Stimulated activated CD4-positive, alpha-beta T cell treated with anti-CD3 and anti-CD28 coated beads, Interleukin-15, amount 100 ng/mL, for 1 hour (primary cell): ENCODE results near the gene TEX261.
A peak's percentile ranks its signal among the peaks of the same experiment; 100 is the strongest.

ENCODE experiments used
- DNase-seq, 2 donors: peaks; one replicate each; pipeline ENCODE4 v3.0.0-alpha.2; 2020; ENCODE audit warnings: low read depth in 1 of 2, low spot score in 1 of 2

TEX261 gene

DNA sequence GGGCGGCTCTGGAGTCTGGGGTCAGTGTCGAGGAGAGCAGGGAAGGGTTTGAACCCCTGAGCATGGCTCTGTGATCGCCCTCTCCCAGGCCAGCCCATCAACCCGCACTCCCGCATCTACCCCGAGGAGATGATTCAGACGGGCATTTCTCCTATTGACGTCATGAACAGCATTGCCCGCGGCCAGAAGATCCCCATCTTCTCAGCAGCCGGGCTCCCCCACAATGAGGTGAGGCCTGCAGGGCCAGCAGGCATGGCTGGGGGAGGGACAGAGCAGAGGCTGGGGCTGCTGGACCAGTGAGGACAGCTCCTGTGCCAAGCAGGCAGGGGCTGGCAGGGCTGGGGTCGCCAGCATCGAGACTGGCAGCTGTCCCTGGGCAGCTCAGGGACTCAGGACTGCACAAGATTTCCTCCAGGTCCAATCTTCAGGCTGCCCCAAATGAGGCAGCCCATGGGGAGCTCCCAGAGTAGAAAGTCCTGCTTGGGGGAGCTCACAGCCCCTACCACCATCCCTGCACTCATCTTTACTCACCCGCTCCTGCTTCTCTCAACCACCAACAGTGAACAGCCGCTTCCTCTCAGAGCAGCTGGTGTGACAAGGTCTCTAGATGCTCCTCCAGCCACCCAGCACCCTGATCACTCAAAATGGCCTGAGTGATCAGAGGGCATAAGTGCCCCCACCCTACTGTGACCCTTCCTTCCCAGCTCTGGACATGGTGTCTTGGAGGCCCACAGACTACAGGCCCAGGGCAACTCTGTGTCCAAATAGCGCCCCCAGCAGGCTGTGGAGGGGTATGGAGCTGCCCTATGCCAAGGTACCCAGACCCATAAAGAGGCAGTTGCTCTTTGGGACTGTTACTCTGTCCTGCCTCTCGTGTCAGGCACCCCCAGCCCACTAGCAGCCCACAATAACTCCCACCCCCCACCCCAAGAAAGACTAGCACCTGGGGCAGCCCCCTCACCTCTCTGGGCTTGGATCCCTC, 34.5 kb downstream of the TEX261 start:
- no peak for DNase-seq

DNA sequence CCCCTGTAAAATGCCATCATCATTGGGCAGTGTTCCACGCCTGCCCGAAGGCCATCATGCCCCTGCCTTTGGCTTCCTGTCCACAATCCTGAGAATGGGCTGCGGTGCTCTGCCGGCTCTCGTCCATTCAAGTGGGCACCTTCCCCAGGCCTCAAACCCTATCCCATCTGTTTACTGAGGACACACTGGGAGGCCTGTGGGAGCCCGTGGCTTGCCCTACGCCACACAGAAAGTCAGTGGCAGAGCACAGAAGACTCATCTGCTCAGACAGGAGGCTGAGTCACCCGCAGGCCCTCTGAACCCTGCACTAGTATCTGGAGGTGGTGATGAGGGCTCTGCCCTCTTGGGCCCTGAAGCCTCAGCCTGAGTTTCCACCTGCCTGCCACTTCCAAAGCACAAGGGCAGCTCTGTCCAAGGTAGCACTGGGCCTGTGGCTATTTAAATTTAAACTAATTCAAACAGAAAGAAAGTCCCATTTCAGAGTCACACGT, 35.4 kb downstream of the TEX261 start:
- no peak for DNase-seq

DNA sequence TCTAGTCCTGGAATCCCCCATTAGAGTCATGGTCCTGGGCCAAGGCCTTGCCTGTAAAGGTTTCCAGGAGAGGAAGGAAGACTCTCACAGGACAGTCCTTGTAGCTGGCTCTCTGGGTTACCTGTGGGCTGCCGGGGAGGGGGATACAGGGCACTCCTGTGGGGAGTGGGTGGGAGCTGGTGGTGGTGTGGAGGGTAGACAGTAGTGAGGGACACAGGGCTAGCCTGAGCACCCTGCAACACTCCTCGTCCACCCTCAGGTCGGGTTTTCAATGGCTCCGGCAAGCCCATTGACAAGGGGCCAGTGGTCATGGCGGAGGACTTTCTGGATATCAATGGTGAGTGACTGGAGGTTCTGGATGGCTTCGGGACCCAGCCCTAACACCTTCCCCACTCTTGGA, 35.9 kb downstream of the TEX261 start:
- DNase-seq, result no peak

DNA sequence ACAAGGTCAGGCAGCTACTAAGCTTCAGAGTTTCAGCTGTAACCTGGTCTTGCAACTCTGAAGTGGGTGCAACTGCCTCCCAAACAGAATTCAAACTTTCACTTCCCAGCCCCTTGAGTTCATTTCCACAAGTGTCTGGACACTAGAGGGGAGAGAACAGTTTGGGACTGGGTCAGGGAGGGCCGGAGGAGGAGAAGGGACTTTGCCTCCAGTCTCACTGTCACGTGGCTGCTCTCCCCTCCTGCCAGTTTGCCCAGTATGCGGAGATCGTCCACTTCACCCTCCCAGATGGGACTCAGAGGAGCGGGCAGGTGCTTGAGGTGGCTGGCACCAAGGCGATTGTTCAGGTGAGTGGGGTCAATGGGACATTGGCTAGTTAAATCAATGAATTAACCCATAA, 36.9 kb downstream of the TEX261 start:
- DNase-seq, result no peak

DNA sequence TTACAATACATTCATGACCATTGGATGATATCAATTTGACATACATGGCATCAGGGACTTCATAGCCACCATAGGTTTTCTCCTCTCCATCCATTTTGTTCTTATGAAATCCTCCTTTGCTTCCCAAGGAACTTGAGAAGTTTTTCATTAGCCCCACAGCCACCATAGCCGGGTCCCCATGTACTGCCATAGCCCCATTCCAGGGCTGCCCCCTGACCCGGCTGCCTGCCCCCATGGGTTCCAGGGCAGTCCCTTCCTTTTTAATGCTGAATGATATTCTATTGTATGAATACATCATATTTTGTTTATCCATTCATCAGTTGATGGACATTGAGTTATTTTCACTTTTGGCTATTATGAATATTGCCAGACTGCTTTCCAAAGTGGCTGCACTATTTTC, 38.5 kb downstream of the TEX261 start:
- DNase-seq, result no peak

DNA sequence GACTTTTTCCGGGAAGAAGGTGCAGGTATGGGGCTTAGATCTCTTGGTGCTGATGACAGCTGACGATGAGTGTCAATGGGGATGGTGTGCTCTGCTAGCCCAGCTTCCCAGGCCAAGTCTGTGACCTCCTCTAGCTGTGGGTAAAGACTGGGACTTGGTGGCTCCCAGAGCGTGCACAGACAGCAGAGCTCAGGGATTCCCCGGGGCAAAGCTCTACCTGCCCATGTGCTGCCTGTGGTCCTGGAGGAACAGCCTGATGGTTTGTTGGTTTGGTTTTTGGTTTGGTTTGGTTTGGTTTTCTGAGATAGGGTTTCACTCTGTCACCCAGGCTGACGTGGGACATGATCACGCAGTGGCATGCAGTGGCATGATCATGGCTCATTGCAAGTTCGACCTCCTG, 39.8 kb downstream of the TEX261 start:
- no peak for DNase-seq

DNA sequence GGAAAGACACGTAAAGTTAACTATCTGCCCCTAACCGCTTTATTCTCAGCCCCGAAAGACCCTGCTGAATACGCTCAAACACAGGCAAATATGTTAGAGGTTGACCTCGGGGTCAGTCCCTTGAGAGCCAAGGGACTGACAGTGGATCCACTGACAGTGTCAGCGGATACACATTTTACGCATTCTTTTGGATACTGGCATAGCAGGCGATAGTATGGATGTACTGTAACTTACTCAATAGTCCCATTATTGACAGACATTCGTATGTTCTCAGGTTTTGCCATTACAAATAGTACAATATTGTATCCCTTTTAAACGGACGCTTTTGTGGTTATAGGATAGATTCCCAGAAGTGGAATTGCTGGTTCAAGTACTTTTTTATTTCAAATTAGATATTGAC, 45.6 kb downstream of the TEX261 start:
- no peak for DNase-seq

DNA sequence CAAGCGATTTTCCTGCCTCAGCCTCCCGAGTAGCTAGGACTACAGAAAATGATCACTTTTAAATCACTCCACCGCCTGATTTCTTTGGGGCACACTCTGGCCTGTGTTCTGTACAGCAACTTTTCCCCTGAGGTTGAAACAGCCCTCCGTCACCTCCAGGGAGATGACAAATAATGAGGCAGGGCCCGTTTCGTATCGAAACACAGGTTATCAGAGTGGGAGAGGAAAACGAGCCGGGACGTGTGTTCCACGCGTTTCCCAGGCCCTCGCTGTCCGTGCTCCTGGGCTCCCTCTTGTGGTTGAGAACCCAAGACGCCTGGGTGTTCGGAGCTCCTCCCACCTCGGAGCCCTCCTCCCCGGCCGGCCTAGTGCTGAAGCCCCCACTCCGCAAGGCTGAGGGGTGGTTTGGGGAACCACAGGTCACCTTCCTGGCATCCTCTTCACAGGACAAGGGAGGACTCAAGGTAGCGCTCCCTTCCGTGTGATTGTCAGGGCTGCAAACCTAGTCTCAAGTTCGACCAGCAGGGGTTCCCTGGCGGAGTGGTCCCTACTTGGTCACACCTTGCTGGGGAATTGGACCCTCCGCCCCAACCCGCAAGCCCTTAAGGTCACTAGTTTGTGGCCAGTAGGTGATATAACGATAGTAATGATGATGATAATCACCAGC, 46.2 kb downstream of the TEX261 start:
- peak; percentile 53 to 62 for DNase-seq

DNA sequence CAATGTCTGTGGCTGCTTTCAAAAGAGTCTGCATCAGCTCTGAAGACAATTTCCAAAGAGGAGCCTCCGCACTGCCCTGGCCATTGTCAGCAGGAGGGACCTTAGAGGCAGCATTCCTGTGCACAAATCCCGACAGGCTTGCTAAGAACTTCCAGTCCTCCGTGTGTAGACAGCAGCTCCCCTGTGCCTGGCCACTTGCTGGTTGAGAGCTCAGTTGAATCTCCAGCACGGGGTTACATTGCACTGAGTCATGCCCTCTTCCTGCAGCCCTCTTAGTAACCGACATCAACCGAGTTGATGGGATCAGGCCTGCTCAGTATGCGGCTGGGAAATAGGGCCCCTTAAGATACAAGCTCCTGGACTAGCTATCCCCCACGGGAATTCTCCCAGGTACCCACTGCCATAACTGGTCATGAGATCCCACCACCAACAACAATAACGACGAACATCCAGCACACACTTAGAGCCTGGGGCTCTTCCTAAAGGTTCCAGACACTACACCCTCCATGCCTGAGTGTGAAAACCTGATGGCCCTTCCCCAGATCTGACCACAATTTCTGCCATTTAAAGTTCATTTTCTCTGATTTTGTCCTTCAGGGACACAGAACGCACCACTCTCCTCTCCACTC, 47.0 kb downstream of the TEX261 start:
- no peak for DNase-seq

DNA sequence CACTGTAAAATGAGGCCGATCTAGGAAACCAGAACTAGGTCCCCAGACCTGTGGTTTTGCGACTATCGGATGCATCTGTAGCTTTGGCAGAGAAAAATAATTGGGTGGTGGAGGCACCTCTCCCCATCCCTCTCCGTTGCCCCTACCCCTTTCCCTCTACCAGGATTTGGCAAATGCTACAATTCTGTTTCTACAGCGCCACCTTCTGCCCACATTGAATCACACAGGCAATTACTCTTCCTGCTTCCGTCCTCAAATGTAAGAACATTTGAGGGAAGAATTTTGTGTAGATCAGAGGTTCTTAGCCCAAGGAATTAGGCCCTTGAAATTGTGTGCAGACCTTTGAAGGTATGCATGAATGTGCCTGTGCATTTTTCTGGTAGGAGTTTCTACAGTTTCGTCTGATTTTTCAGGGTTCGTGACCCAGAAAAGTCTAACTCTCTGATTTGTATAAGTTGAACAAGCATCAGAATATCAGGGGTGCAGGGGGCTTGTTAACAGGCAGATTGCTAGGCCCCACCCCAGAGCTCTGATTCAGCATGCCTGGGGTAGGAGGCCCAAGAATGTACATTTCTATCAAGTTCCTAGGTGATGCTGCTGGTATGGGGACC, 47.7 kb downstream of the TEX261 start:
- DNase-seq, result no peak

DNA sequence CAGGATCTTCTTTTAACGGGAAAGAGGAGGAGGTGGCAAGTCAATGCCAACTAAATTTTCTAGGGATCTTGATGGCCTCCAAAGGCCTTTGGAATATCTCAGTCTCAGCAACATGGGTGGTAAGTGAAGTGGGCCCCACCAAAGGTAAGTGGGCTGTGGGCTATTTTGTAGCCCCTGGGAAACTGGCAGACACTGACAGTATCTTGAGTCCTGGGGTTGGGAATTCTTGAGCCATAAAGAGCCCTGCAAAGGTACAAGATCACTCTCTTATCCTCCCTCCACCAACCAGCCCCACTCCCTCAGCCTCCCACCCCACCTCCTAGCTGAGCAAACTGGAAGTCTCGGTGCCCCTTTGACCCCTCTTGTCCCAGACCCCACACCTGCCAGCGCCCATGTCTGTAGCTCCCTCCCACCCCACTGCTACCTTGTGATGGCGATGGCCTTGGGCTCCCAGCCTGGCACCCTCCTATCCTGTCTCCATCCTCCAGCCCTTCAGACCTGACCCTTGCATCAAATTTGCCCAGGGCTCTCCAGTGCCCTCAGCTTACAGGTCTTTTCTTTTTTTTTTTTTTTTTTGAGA, 50.5 kb downstream of the TEX261 start:
- no peak for DNase-seq

DNA sequence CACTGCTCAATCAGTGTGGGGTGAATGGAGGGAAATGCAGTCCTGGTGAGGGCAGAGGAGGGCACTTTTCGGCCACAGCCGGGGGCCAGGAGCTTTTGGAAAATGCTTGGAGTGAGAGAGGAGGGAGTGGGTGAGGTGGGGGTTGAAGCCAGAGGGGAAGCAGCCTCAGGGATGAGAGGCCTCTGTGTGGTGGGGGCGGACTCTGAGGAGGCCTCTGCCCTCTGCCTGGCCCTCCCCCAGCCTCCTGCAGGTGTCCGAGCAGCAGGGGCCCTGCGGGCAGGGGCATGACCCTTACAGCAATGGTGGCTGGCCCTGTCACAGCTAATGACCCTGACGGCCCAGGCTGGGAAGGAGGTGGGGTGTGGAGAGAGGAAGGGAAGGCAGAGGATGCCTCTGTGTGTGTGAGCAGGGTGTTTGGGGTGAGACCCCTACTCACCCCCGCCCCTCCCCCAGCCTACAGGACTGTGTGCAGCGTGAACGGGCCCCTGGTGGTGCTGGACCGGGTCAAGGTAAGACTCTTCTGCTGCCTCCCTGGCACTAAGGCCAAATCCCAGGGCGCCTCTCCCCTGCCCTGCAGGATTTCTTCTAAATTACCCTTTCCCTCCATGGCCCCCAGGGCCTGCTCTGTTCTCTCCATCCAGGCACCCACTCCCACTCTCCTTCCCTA, 51.3 kb downstream of the TEX261 start:
- DNase-seq, result no peak

DNA sequence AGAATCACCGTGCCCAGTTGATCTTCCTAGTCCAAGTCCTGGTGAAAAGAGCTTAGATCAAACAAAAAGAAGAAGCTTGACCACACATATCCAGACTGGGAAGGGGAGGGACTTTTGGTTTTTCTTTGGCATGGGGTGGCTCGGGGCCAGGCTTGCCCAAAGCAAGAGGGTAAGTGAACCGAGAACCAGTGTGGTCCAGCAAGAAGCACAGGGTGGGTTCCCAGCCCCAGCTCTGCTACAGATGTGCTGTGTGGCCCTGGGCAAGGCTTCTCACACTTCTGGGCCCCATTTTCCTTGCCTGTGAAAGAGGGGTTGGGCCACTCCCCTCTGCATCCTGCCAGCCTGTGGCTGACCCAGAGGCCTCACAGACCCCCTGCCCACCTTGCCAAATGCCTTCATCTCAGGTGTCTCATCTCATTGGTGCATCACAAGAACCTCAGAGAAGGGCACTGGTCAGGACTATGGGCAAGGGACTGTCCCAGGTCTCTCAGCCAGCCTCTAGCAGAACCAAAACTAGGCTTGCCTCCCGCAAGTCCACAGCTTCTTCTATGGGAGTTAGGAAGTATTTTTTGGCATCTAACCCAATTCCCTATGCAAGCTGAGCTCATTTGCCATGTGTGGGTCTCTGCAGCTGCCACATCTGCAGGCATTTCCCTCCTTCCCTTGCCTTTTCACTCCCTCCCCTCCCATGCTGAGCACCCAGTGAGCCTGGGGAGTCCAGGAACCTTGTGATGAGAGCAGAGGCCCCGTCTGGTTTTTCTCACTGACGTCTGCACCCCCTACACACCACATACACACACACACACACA, 52.1 kb downstream of the TEX261 start:
- no peak for DNase-seq

DNA sequence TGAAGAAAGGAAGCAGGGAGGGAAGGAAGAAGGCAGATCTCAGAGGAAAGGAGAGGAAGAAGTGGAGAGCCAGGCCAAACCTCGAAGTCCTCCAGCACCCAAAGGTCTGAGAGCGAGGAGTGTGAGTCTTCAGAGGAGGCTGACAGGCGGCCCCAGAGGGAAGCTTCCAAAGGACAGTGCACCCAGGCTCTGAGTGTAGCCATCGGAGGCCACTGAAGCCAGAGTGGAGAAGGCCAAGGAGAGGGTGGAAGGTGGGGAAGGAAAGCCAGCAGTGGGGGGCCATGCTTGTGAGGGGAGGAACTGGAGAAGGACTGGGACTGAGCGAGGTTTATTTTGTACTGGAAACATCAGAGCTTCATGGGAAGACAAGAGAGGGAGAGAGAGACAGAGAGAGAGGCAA, 53.0 kb downstream of the TEX261 start:
- no peak for DNase-seq

DNA sequence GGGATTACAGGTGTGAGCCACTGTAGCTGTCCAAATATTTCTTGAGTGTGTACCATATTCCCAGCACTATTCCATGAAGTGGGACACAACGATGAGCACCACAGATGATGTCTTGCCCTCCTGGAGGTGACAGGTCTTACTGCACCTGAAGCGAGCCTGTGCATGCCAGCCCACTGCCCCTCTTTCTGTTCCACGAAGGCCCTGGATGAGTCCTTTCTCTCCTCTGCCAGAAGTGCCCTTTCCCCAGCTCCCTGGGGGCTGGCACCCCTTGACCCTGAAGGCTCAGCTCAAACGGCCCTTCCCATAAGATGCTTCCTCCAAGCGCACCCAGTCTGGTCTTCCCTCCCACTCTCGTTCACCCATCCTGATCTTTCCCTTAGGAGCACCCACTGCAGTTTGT, 53.5 kb downstream of the TEX261 start:
- no peak for DNase-seq

DNA sequence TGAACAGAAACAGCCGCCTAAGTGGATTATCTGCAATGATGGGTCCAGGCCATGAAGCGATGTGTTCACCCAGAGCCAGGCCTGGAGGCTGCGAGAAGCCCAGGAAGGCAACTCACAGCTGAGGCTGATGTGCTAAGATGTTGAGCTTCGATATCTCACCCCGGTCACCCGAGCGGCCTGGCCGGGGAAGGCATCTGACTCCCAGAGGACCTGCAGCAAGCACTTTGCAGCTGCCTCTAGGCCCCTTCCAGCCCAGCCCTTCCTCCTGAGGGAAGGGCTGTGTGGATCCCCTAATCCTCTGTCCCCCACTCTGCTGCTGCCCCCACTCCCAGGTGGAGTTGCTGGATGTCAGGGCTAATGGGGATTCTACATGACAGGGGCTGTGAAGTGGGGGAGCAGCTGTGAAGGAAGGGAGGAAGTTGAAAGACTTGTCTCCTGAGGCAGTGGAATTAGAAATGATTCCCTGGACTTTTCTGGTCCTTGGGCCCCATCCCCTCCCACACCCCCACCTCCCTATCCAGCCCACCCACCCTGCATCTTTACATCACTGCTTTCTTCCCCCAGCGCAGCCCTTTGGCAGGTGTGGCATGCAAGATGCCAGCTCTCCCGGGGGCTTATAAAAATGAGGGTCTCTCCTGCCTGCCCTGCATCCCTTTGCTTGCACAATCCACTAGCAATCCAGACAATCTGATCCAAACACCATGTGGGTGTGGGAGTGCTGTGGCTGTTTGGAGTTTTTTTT, 54.7 kb downstream of the TEX261 start:
- DNase-seq, result no peak

DNA sequence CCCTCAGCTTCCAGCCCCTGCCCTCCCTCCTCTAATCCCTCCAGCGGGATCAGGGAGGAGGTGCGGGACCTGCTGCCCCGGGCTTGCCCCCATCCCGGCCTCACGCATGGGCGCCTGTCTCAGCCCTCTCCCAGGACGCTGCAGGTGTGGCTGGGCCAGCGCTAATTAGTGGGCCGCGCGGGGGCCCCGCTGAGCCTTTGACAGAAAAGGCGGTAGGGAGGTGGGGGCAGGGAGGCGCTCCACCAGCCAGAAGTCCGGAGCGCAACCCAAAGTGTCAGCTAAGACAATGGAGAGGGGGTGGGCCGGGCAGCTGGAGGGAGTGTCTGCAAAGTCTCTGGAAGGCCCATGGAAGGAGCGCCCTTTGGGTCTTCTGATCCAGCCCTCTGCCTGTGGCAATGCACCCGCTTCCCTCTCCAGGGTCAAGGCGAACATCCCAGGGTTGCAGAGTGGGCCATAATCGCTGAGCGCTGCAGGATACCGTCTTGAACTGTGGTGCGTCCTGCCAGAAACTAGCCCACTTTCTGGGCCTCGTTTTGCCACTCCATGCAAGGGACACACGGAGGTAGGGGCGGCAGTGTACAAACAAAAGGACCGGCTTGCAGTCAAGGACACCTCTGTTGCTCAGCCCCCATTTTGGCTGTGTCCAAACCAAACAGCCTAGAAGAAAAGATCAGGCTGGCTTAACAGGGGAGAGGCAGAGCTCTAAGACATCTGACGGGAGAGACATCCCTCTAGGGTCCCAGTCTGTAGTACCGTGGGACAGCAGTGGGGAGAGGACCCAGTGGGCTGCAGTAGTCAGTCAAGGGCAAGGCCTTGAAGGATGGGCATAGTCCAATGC, 55.5 kb downstream of the TEX261 start:
- DNase-seq, result no peak

DNA sequence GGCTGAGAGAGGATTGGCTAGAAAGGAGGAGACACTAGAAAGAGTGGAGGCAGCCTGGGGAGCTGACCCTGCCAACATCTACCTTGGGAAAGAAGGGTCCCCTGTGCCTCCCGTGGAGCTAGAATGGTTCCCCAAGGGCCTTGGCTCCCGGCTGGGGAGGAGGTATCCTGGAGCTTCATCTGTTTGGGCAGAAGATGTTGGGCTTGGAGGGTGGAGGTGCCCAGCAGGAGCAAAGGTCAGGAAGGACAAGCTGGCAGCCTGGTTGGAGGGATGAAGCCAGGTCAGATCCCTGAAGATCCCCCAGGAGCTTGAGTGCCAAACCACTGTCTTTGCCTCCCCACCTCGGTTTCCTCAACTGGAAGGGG, 56.1 kb downstream of the TEX261 start:
- no peak for DNase-seq
